Tibial artery (tissue), 4 donors: ENCODE data around the gene SETD3.

Experiments
- DNase-seq, 2 donors: peaks; one replicate each; pipeline ENCODE4 v3.0.0-alpha.2; 2019
- H3K27ac ChIP-seq, 2 donors: fragments of 200-600 bp; sonication (generic) in 1 of 2; 1 replicate in 1 of 2; 2 replicates in 1 of 2; pipeline ENCODE4 v1.5.1; 2018 to 2019; ENCODE audit warnings: mild to moderate bottlenecking in 1 of 2
- H3K27me3 ChIP-seq, 2 donors: fragments of 200-600 bp; sonication (generic) in 1 of 2; one replicate each; pipeline versions ENCODE4 v1.5.1 to v1.6.0; 2016 to 2019
- H3K36me3 ChIP-seq, 3 donors: fragments of 200-600 bp; sonication (generic) in 2 of 3; one replicate each; pipeline ENCODE4 v1.5.1; 2016 to 2019; ENCODE audit warnings: mild to moderate bottlenecking in 2 of 3
- H3K4me1 ChIP-seq, 4 donors: fragments of 200-600 bp; sonication (generic) in 2 of 4; 1 replicate in 3 of 4; 2 replicates in 1 of 4; pipeline ENCODE4 v1.5.1; 2016 to 2019
- H3K4me3 ChIP-seq, 2 donors: fragments of 200-600 bp; sonication (generic) in 1 of 2; 1 replicate in 1 of 2; 2 replicates in 1 of 2; pipeline ENCODE4 v1.5.1; 2018 to 2019; ENCODE audit warnings: mild to moderate bottlenecking in 2 of 2
- H3K9me3 ChIP-seq, 3 donors: fragments of 200-600 bp; sonication (generic) in 1 of 3; one replicate each; pipeline ENCODE4 v1.5.1; 2016 to 2019
- intact Hi-C: fragments of 100-400 bp; cut with DNase I; formaldehyde crosslinking; loops from one replicate; pipeline ENCODE4 v1.15.0; 2023; ENCODE audit warnings: low total_unique reads
- TF ChIP-seq, protein P1 (sequence below), 2 experiments: fragments of 200-600 bp in 1 of 2; fragments of 450-650 bp in 1 of 2; IDR thresholded peaks; one replicate each; pipeline ENCODE4 v1.5.1; 2017 to 2019; ENCODE audit warnings: antibody characterized with exemption in 2 of 2, mild to moderate bottlenecking in 1 of 2, moderate library complexity in 1 of 2

SETD3 gene

DNA sequence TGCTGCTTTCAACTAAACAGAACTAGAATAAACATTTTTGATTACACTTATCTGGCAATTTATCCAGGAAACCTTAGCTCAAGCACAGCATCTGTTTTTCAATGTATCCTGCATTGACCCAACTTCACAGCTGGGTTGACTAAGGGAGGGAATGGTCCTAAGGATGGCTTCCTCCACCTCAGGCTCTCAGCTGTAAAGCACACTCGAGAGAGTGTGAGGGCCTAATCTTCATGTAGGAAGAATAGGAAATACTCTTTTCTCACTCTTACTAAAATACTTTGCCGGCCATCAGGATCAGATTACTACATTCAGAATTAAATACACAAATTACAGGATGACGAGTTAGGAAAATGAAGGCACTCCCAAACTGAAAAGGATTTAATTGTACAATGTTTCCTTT, 7.2 kb downstream of the SETD3 start:
- H3K27me3 ChIP-seq, result no peaks in the 10 kb centered on the region
- intact Hi-C loops, result no loop called here
- no peaks in the 10 kb centered on the region for H3K36me3 ChIP-seq
- no peak overlapping the region for H3K4me3 ChIP-seq
- DNase-seq, result no peak
- no peak overlapping the region for H3K27ac ChIP-seq
- TF ChIP-seq, protein P1, sequence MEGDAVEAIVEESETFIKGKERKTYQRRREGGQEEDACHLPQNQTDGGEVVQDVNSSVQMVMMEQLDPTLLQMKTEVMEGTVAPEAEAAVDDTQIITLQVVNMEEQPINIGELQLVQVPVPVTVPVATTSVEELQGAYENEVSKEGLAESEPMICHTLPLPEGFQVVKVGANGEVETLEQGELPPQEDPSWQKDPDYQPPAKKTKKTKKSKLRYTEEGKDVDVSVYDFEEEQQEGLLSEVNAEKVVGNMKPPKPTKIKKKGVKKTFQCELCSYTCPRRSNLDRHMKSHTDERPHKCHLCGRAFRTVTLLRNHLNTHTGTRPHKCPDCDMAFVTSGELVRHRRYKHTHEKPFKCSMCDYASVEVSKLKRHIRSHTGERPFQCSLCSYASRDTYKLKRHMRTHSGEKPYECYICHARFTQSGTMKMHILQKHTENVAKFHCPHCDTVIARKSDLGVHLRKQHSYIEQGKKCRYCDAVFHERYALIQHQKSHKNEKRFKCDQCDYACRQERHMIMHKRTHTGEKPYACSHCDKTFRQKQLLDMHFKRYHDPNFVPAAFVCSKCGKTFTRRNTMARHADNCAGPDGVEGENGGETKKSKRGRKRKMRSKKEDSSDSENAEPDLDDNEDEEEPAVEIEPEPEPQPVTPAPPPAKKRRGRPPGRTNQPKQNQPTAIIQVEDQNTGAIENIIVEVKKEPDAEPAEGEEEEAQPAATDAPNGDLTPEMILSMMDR (IDR thresholded peaks at IDR 0.05), result no peak
- peaks cover 0 to 4% (median 2%) of the 10 kb centered on the region in 4 donors for H3K4me1 ChIP-seq
- no peaks in the 10 kb centered on the region for H3K9me3 ChIP-seq

DNA sequence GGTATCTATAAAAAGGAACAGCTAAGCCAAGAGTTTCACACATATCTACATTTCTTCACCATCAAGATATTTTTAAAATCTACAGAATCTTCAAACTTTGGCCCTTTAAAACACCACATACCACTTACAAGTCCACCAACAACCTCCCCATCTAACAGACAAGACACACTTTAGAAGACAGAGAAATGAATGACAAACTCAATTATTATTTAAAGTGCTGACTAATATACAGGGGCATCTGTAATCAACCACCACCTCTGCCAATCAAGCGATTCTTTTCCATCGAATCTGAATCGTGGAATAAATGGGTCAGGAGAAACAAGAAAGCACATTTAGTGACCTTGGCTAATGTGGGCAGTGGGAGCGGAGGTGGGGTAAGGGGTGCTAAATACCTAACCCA, 7.7 kb downstream of the SETD3 start:
- Histone ChIP-seq H3K4me1 (peaks cover 0 to under 1% (median 0%) of the 10 kb centered on the region in 4 donors), H3K36me3 (no peaks in the 10 kb centered on the region), H3K27me3 (no peaks in the 10 kb centered on the region), H3K9me3 (no peaks in the 10 kb centered on the region), H3K4me3 (no peak overlapping the region), H3K27ac (no peak overlapping the region)
- TF ChIP-seq, protein P1 (IDR thresholded peaks at IDR 0.05), result no peak
- DNase-seq, result no peak
- intact Hi-C loops, result no loop called here

- Histone ChIP-seq H3K36me3 (no peaks in the 10 kb centered on the region), H3K27me3 (no peaks in the 10 kb centered on the region), H3K9me3 (no peaks in the 10 kb centered on the region), H3K4me1 (peaks cover 0 to 12% (median 4%) of the 10 kb centered on the region in 4 donors), H3K27ac (no peak overlapping the region), H3K4me3 (no peak overlapping the region)
- TF ChIP-seq, protein P1 (IDR thresholded peaks at IDR 0.05), result no peak
- intact Hi-C loops, result no loop called here
- DNase-seq, result no peak
These were observed 8.9 kb downstream of the SETD3 start for GRCh38 chr14:99471731-99472130.

DNA sequence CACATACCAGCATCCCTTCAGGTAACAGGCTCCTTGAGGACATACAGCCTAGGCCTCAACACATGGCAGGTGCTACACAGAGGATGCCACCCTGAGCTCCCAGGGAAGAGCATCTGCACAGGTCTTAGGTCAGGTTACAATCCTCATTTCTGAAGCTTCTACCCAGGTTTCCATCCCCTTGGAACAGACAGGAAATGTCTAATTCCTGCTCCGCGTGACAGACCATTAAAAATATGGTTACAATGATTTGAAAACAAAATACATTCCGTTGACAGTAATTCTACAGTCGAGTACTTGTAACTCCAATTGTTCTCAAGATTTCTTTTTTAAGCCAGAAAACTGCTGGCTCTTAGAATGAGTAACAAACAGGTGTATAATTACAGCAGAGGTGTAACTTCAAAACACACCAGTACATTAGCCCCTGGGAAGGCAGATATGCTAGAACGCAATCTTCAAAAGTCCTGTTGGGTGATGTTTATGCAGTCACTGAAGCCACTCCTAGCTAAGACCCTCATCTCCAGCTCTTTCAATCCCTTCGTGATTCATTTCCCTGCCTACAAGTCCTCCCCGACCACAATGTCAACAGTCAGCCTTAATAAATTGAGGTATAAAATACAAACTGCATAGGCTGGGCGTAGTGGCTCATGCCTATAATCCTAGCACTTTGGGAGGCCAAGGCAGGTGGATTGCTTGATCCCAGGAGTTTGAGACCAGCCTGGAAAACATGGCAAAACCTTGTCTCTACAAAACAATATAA, 11.6 kb downstream of the SETD3 start:
- intact Hi-C loops, result no loop called here
- DNase-seq, result no peak
- H3K27ac ChIP-seq, result no peak overlapping the region
- H3K4me3 ChIP-seq, result no peak overlapping the region
- peaks cover 0 to 13% (median 4%) of the 10 kb centered on the region in 4 donors for H3K4me1 ChIP-seq
- no peaks in the 10 kb centered on the region for H3K27me3 ChIP-seq
- H3K9me3 ChIP-seq, result no peaks in the 10 kb centered on the region
- TF ChIP-seq, protein P1 (IDR thresholded peaks at IDR 0.05), result no peak
- peaks cover 15 to 16% (median 16%) of the 10 kb centered on the region in 3 donors for H3K36me3 ChIP-seq

DNA sequence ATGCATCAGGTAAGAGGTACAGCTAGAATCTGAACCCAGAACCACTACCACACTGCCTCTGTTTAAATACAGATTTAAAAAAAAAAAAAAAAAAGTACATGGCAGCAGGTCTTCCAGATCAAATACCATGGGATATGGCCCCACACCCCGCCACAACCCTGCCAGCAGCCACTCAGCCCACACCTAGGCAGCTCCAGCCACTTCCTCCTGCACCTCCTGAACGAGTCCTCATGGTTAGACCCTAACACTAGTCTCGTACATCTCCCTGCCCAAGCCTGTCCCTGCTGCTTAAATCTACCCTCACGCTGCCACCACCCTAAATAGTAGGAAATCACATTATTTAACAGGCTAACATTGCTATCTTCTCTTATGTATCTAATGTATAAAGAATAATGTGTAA, 12.6 kb downstream of the SETD3 start:
- Histone ChIP-seq H3K9me3 (no peaks in the 10 kb centered on the region), H3K4me3 (no peak overlapping the region), H3K27me3 (no peaks in the 10 kb centered on the region), H3K36me3 (peaks cover 20 to 25% (median 24%) of the 10 kb centered on the region in 3 donors), H3K27ac (no peak overlapping the region), H3K4me1 (peaks cover 0 to 13% (median 4%) of the 10 kb centered on the region in 4 donors)
- TF ChIP-seq, protein P1 (IDR thresholded peaks at IDR 0.05), result no peak
- no peak for DNase-seq
- intact Hi-C loops, result no loop called here
